ENCODE measurements around the gene NSUN5. TPM values are rescaled to one million over a fixed set of nuclear protein-coding genes. Genes with fewer than 3 reads are reported as not detected.
"Not testable (repeated sequence)": the region's sequence is repeated elsewhere in the genome, so short reads cannot be mapped to it uniquely, and the experiment has no call there.

The NSUN5 gene
- total and polyA plus RNA-seq, 9 of the 15 experiments (the other 6 are each of a cell fraction or from before 2014, with no cell fraction given) = 4.7 to 115 (median 43.0) TPM

DNA sequence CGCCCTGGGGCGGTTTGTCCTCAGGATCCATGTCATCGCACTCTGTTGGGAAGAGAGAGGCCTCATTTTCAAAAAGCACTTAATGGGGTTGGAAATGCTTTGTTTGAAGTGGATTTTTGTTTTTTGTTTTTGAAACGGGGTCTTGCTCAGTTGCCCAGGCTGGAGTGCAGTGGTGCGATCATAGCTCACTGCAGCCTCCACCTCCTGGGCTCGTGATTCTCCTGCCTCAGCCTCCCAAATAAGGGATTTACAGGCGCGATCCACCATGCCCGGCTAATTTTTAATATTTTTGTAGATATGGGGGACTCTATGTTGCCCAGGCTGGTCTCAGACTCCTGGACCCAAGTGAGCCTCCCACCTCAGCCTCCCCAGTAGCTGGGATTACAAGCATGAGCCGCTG lies 20.1 kb upstream of the NSUN5 start:
- 19% methylated on average over 10 of the region's 10 CpGs for WGBS (ENCODE audit: insufficient coverage, low coverage, missing lambda C conversion rate)
- no peaks in the 10 kb centered on the region for H3K36me3 ChIP-seq (ENCODE audit: control insufficient read depth, insufficient read depth, low read length)
- H3K27me3 ChIP-seq (ENCODE audit: control insufficient read depth in 2 of 2, insufficient read depth in 2 of 2, low read length in 2 of 2) = peaks cover 39 to 55% of the 10 kb centered on the region in 2 experiments
- no peaks in the 10 kb centered on the region for H3K79me2 ChIP-seq (ENCODE audit: control insufficient read depth, insufficient read depth, low read length)
- no peak for DNase-seq (ENCODE audit: extremely low read depth in 1 of 4, low spot score in 3 of 4)
- H3K9me3 ChIP-seq (replicated peaks; ENCODE audit: control insufficient read depth, insufficient read depth, low read depth, low read length) = no peaks in the 10 kb centered on the region
- intact Hi-C loops (cut with micrococcal nuclease) = no loop called here
- no peak overlapping the region for H3K9ac ChIP-seq (ENCODE audit: insufficient read depth in 1 of 2, low read depth in 2 of 2, low read length in 2 of 2)
- no peak overlapping the region for H3K4me3 ChIP-seq
- no peak for ATAC-seq
- peak; percentile 81 for TF ChIP-seq ZNF121 (CRISPR knock-in tag; conservative IDR thresholded peaks at IDR 0.05)
- TF ChIP-seq HDAC2 (IDR thresholded peaks at IDR 0.05) = no peak
- CTCF ChIA-PET (ENCODE audit: low intra/inter-chr PET ratio) = no interaction called here
- peaks cover 5% of the 10 kb centered on the region; the same call in 1 of the 2 replicates for H4K20me1 ChIP-seq (replicated peaks; ENCODE audit: control insufficient read depth, insufficient read depth, low read length)
- in situ Hi-C loops (cut with MboI) = no loop called here
- POLR2A ChIA-PET = interaction anchor here (0.7 kb wide), 1 partner anchor 111 kb away, joined by 4 read pairs; no protein-coding TSS in a partner anchor
- no TSS peak for BruUV-seq (replicated peaks)
- no peaks in the 10 kb centered on the region for H3K9me1 ChIP-seq (ENCODE audit: control insufficient read depth, insufficient read depth, low read length)
- peaks cover 0 to 7% of the 10 kb centered on the region in 2 experiments; a peak in 2 of 5 replicates for H3K4me1 ChIP-seq (replicated peaks in 1 of 2; ENCODE audit: control insufficient read depth in 2 of 2, insufficient read depth in 2 of 2, low read length in 2 of 2)
- H2AFZ ChIP-seq (ENCODE audit: low read depth, low read length) = no peak overlapping the region
- no peak overlapping the region for H3K27ac ChIP-seq (ENCODE audit: extremely low read depth, low read depth, low read length)
- FAIRE-seq = no peak
- no peak overlapping the region for H3K4me2 ChIP-seq (ENCODE audit: insufficient read depth, low read length)

DNA sequence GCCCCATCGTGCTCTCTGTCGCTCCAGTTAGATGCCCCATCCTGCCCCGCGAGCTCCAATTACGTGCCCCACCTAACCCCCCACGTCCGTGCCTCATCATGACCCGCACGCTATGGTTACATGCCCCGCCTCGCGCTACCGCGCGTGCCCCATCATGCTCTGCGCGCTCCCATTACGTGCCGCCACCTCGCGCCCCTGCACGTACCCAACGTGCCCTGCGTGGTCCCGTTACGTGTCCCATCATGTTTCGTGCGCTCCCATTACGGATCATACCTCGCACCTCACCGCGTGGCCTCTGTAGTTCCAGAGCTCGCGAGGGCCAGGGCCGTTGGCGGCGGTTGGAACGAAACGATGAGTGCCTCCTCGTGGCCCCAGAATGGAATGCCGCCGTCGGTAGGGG lies 19.3 kb upstream of the NSUN5 start, which contains the start of the genes FKBP6 and TRIM50:
TSS of gene FKBP6 (plus strand) at position 240 of the 400 bp plus-strand sequence. CDS start 268 bp downstream, outside the sequence.
TSS of gene TRIM50 (minus strand) at position 161 of the 400 bp plus-strand sequence. CDS start 3,295 bp downstream, outside the sequence.
- BruUV-seq (replicated peaks); H3K9ac ChIP-seq (ENCODE audit: insufficient read depth in 1 of 2, low read depth in 2 of 2, low read length in 2 of 2); H3K4me3 ChIP-seq; intact Hi-C loops (cut with micrococcal nuclease); DNase-seq (ENCODE audit: extremely low read depth in 1 of 4, low spot score in 3 of 4); H2AFZ ChIP-seq (ENCODE audit: low read depth, low read length); H3K4me2 ChIP-seq (ENCODE audit: insufficient read depth, low read length); H3K9me1 ChIP-seq (ENCODE audit: control insufficient read depth, insufficient read depth, low read length); H3K9me3 ChIP-seq (replicated peaks; ENCODE audit: control insufficient read depth, insufficient read depth, low read depth, low read length); H3K36me3 ChIP-seq (ENCODE audit: control insufficient read depth, insufficient read depth, low read length); H3K79me2 ChIP-seq (ENCODE audit: control insufficient read depth, insufficient read depth, low read length); FAIRE-seq; H3K4me1 ChIP-seq (replicated peaks in 1 of 2; ENCODE audit: control insufficient read depth in 2 of 2, insufficient read depth in 2 of 2, low read length in 2 of 2); CTCF ChIA-PET (ENCODE audit: low intra/inter-chr PET ratio); POLR2A ChIA-PET; H4K20me1 ChIP-seq (replicated peaks; ENCODE audit: control insufficient read depth, insufficient read depth, low read length); ATAC-seq; in situ Hi-C loops (cut with MboI); H3K27ac ChIP-seq (ENCODE audit: extremely low read depth, low read depth, low read length): not testable (repeated sequence)
- WGBS (ENCODE audit: insufficient coverage, low coverage, missing lambda C conversion rate) = 65% methylated on average over 25 of the region's 43 CpGs
- peaks cover 34 to 52% of the 10 kb centered on the region in 2 experiments for H3K27me3 ChIP-seq (ENCODE audit: control insufficient read depth in 2 of 2, insufficient read depth in 2 of 2, low read length in 2 of 2)

All from K562 (cell line).